Measurements from ENCODE around the gene CRYGN.

The CRYGN gene

GRCh38 chr7:151429237-151429559, 10.7 kb downstream of the CRYGN start:
- Histone ChIP-seq H3K27me3 (ENCODE audit: insufficient read depth, low read length, poor library complexity) (no peaks in the 10 kb centered on the region), H3K18ac (ENCODE audit: low read length) (no peak overlapping the region)

GRCh38 chr7:151428378-151429236, 11.3 kb downstream of the CRYGN start:
- WGBS (ENCODE audit: extremely low coverage, insufficient coverage, low lambda C conversion rate): no CpG with 5 or more reads among the region's 13 CpGs
- H3K4me1 ChIP-seq (ENCODE audit: control insufficient read depth, low read depth, low read length): peaks cover 13% of the 10 kb centered on the region
- peak overlapping the region; percentile 58 for H3K27ac ChIP-seq (ENCODE audit: low read depth, low read length)

More at GRCh38 chr7:151429237-151429559, 10.7 kb downstream of the CRYGN start:
- Histone ChIP-seq H2AK5ac (ENCODE audit: low read length) (peak overlapping the region; percentile 11), H2BK120ac (ENCODE audit: low read depth, low read length) (no peak overlapping the region), H3K4me3 (ENCODE audit: low read length) (no peak overlapping the region), H3K79me1 (ENCODE audit: low read length) (no peaks in the 10 kb centered on the region), H3K79me2 (ENCODE audit: control insufficient read depth, insufficient read depth, low read length) (no peaks in the 10 kb centered on the region), H4K5ac (ENCODE audit: low read length) (no peak overlapping the region), H3K4me2 (ENCODE audit: low read length) (no peak overlapping the region), H3K36me3 (ENCODE audit: control insufficient read depth, insufficient read depth, low read length) (no peaks in the 10 kb centered on the region), H2BK5ac (ENCODE audit: low read length) (no peak overlapping the region), H3K4ac (ENCODE audit: low read depth, low read length) (no peak overlapping the region), H4K8ac (ENCODE audit: low read depth, low read length) (no peak overlapping the region), H3K27ac (ENCODE audit: low read depth, low read length) (peak overlapping the region; percentile 10), H3K4me1 (ENCODE audit: control insufficient read depth, low read depth, low read length) (peaks cover 13% of the 10 kb centered on the region), H3K23ac (ENCODE audit: low read length) (no peak overlapping the region), H2BK15ac (replicated peaks; ENCODE audit: low read depth) (no peak overlapping the region), H3K9ac (ENCODE audit: low read length) (no peak overlapping the region), H3K56ac (ENCODE audit: low read length) (peak overlapping the region; percentile 68)
- WGBS (ENCODE audit: extremely low coverage, insufficient coverage, low lambda C conversion rate): no CpG with 5 or more reads among the region's 5 CpGs
- no peak for DNase-seq

GRCh38 chr7:151427705-151428377, 12.1 kb downstream of the CRYGN start:
- no peak overlapping the region for H3K4me3 ChIP-seq (ENCODE audit: low read length)
- WGBS (ENCODE audit: extremely low coverage, insufficient coverage, low lambda C conversion rate): no CpG with 5 or more reads among the region's 10 CpGs

More at GRCh38 chr7:151428378-151429236, 11.3 kb downstream of the CRYGN start:
- Histone ChIP-seq H3K56ac (ENCODE audit: low read length) (peak overlapping the region; percentile 68), H3K27me3 (ENCODE audit: insufficient read depth, low read length, poor library complexity) (no peaks in the 10 kb centered on the region), H3K23ac (ENCODE audit: low read length) (no peak overlapping the region), H3K9ac (ENCODE audit: low read length) (no peak overlapping the region), H3K4me2 (ENCODE audit: low read length) (no peak overlapping the region), H2AK5ac (ENCODE audit: low read length) (no peak overlapping the region), H2BK120ac (ENCODE audit: low read depth, low read length) (no peak overlapping the region), H4K5ac (ENCODE audit: low read length) (no peak overlapping the region), H3K36me3 (ENCODE audit: control insufficient read depth, insufficient read depth, low read length) (no peaks in the 10 kb centered on the region), H2BK5ac (ENCODE audit: low read length) (no peak overlapping the region), H2BK15ac (replicated peaks; ENCODE audit: low read depth) (no peak overlapping the region), H4K8ac (ENCODE audit: low read depth, low read length) (no peak overlapping the region), H3K18ac (ENCODE audit: low read length) (no peak overlapping the region), H3K4me3 (ENCODE audit: low read length) (no peak overlapping the region), H3K4ac (ENCODE audit: low read depth, low read length) (no peak overlapping the region), H3K79me2 (ENCODE audit: control insufficient read depth, insufficient read depth, low read length) (no peaks in the 10 kb centered on the region), H3K79me1 (ENCODE audit: low read length) (no peaks in the 10 kb centered on the region)
- DNase-seq: peak; percentile 80

GRCh38 chr7:151426904-151427704, 12.8 kb downstream of the CRYGN start:
- H4K5ac ChIP-seq (ENCODE audit: low read length): no peak overlapping the region
- no peak overlapping the region for H2AK5ac ChIP-seq (ENCODE audit: low read length)
- H3K18ac ChIP-seq (ENCODE audit: low read length): no peak overlapping the region
- H3K79me1 ChIP-seq (ENCODE audit: low read length): no peaks in the 10 kb centered on the region
- H3K79me2 ChIP-seq (ENCODE audit: control insufficient read depth, insufficient read depth, low read length): no peaks in the 10 kb centered on the region
- no peaks in the 10 kb centered on the region for H3K27me3 ChIP-seq (ENCODE audit: insufficient read depth, low read length, poor library complexity)
- H3K4me3 ChIP-seq (ENCODE audit: low read length): no peak overlapping the region
- no peak overlapping the region for H2BK120ac ChIP-seq (ENCODE audit: low read depth, low read length)
- H4K8ac ChIP-seq (ENCODE audit: low read depth, low read length): no peak overlapping the region
- H3K23ac ChIP-seq (ENCODE audit: low read length): no peak overlapping the region
- H3K4ac ChIP-seq (ENCODE audit: low read depth, low read length): no peak overlapping the region
- H3K9ac ChIP-seq (ENCODE audit: low read length): no peak overlapping the region
- H2BK15ac ChIP-seq (replicated peaks; ENCODE audit: low read depth): no peak overlapping the region
- no peak overlapping the region for H3K27ac ChIP-seq (ENCODE audit: low read depth, low read length)
- no CpG with 5 or more reads among the region's 23 CpGs for whole genome bisulfite sequencing (ENCODE audit: extremely low coverage, insufficient coverage, low lambda C conversion rate)
- no peak overlapping the region for H2BK5ac ChIP-seq (ENCODE audit: low read length)
- no peak for DNase-seq
- H3K4me2 ChIP-seq (ENCODE audit: low read length): no peak overlapping the region
- no peak overlapping the region for H3K56ac ChIP-seq (ENCODE audit: low read length)
- H3K4me1 ChIP-seq (ENCODE audit: control insufficient read depth, low read depth, low read length): peaks cover 13% of the 10 kb centered on the region
- H3K36me3 ChIP-seq (ENCODE audit: control insufficient read depth, insufficient read depth, low read length): no peaks in the 10 kb centered on the region

More at GRCh38 chr7:151427705-151428377, 12.1 kb downstream of the CRYGN start:
- H2BK120ac ChIP-seq (ENCODE audit: low read depth, low read length): no peak overlapping the region
- H2BK5ac ChIP-seq (ENCODE audit: low read length): no peak overlapping the region
- no peak overlapping the region for H3K23ac ChIP-seq (ENCODE audit: low read length)
- H3K27me3 ChIP-seq (ENCODE audit: insufficient read depth, low read length, poor library complexity): no peaks in the 10 kb centered on the region
- peak overlapping the region; percentile 58 for H3K27ac ChIP-seq (ENCODE audit: low read depth, low read length)
- H4K5ac ChIP-seq (ENCODE audit: low read length): no peak overlapping the region
- H4K8ac ChIP-seq (ENCODE audit: low read depth, low read length): no peak overlapping the region
- no peak overlapping the region for H3K9ac ChIP-seq (ENCODE audit: low read length)
- H3K56ac ChIP-seq (ENCODE audit: low read length): peak overlapping the region; percentile 68
- no peak overlapping the region for H2AK5ac ChIP-seq (ENCODE audit: low read length)
- H3K4ac ChIP-seq (ENCODE audit: low read depth, low read length): no peak overlapping the region
- no peak overlapping the region for H3K18ac ChIP-seq (ENCODE audit: low read length)
- no peaks in the 10 kb centered on the region for H3K79me2 ChIP-seq (ENCODE audit: control insufficient read depth, insufficient read depth, low read length)
- no peaks in the 10 kb centered on the region for H3K79me1 ChIP-seq (ENCODE audit: low read length)
- no peak overlapping the region for H2BK15ac ChIP-seq (replicated peaks; ENCODE audit: low read depth)
- H3K4me2 ChIP-seq (ENCODE audit: low read length): no peak overlapping the region
- H3K4me1 ChIP-seq (ENCODE audit: control insufficient read depth, low read depth, low read length): peaks cover 13% of the 10 kb centered on the region
- no peaks in the 10 kb centered on the region for H3K36me3 ChIP-seq (ENCODE audit: control insufficient read depth, insufficient read depth, low read length)
- DNase-seq: no peak

- no peak overlapping the region for H3K4me2 ChIP-seq (ENCODE audit: low read length)
- no peaks in the 10 kb centered on the region for H3K36me3 ChIP-seq (ENCODE audit: control insufficient read depth, insufficient read depth, low read length)
- no peak overlapping the region for H2AK5ac ChIP-seq (ENCODE audit: low read length)
- no CpG with 5 or more reads among the region's 14 CpGs for WGBS (ENCODE audit: extremely low coverage, insufficient coverage, low lambda C conversion rate)
- no peaks in the 10 kb centered on the region for H3K79me2 ChIP-seq (ENCODE audit: control insufficient read depth, insufficient read depth, low read length)
- H3K56ac ChIP-seq (ENCODE audit: low read length): no peak overlapping the region
- peaks cover 13% of the 10 kb centered on the region for H3K4me1 ChIP-seq (ENCODE audit: control insufficient read depth, low read depth, low read length)
- H3K18ac ChIP-seq (ENCODE audit: low read length): no peak overlapping the region
- no peak overlapping the region for H3K4me3 ChIP-seq (ENCODE audit: low read length)
- H3K27me3 ChIP-seq (ENCODE audit: insufficient read depth, low read length, poor library complexity): no peaks in the 10 kb centered on the region
- DNase-seq: no peak
- H3K4ac ChIP-seq (ENCODE audit: low read depth, low read length): no peak overlapping the region
- no peak overlapping the region for H3K27ac ChIP-seq (ENCODE audit: low read depth, low read length)
- no peak overlapping the region for H4K5ac ChIP-seq (ENCODE audit: low read length)
- H2BK5ac ChIP-seq (ENCODE audit: low read length): no peak overlapping the region
- H4K8ac ChIP-seq (ENCODE audit: low read depth, low read length): no peak overlapping the region
- H2BK15ac ChIP-seq (replicated peaks; ENCODE audit: low read depth): no peak overlapping the region
- no peak overlapping the region for H3K9ac ChIP-seq (ENCODE audit: low read length)
- H3K23ac ChIP-seq (ENCODE audit: low read length): no peak overlapping the region
- no peaks in the 10 kb centered on the region for H3K79me1 ChIP-seq (ENCODE audit: low read length)
- H2BK120ac ChIP-seq (ENCODE audit: low read depth, low read length): no peak overlapping the region
These were observed 13.5 kb downstream of the CRYGN start for GRCh38 chr7:151426441-151426903.
